MM.1S (cell line): ENCODE results near the gene FAM83F.

Source experiments
- DNase-seq: peaks from one replicate; pipeline ENCODE4 v3.0.0-alpha.2; 2015
- H2AFZ ChIP-seq: fragments of 300-600 bp; sonication (generic); 2 replicates; pipeline ENCODE4 v1.6.0; 2016; ENCODE audit warnings: antibody characterized with exemption, low read length
- H3F3A ChIP-seq: fragments of 300-600 bp; sonication (generic); 2 replicates; pipeline ENCODE4 v1.6.1; 2016; ENCODE audit warnings: mild to moderate bottlenecking, antibody characterized with exemption, low read length, moderate library complexity, mixed read lengths; ENCODE audit not compliant: insufficient read depth
- H3K27ac ChIP-seq: fragments of 300-600 bp; sonication (generic); 2 replicates; pipeline ENCODE4 v1.5.1; 2016; ENCODE audit warnings: mild to moderate bottlenecking, low read length
- H3K27me3 ChIP-seq: fragments of 300-600 bp; sonication (generic); replicated peaks from 2 replicates; pipeline ENCODE4 v1.6.0; 2016; ENCODE audit warnings: low read length; ENCODE audit not compliant: insufficient read depth
- H3K36me3 ChIP-seq: fragments of 300-600 bp; sonication (generic); replicated peaks from 2 replicates; pipeline ENCODE4 v1.6.1; 2016; ENCODE audit warnings: mild to moderate bottlenecking, low read length, mixed read lengths; ENCODE audit not compliant: insufficient read depth
- H3K4me1 ChIP-seq: fragments of 300-600 bp; sonication (generic); 2 replicates; pipeline ENCODE4 v1.6.1; 2016; ENCODE audit warnings: low read length, mixed read lengths
- H3K4me2 ChIP-seq: fragments of 300-600 bp; sonication (generic); 2 replicates; pipeline ENCODE4 v1.6.0; 2016; ENCODE audit warnings: low read depth, low read length
- H3K4me3 ChIP-seq: fragments of 300-600 bp; sonication (generic); 2 replicates; pipeline ENCODE4 v1.5.1; 2016; ENCODE audit warnings: low read length, mixed read lengths
- H3K79me2 ChIP-seq: fragments of 300-600 bp; sonication (generic); 2 replicates; pipeline ENCODE4 v1.6.1; 2016; ENCODE audit warnings: mixed run types, low read length, mixed read lengths
- H3K9ac ChIP-seq: fragments of 300-600 bp; sonication (generic); 2 replicates; pipeline ENCODE4 v1.6.1; 2016; ENCODE audit warnings: low read length, mixed read lengths
- H3K9me2 ChIP-seq: fragments of 300-600 bp; sonication (generic); replicated peaks from 2 replicates; pipeline ENCODE4 v1.6.1; 2016; ENCODE audit warnings: mild to moderate bottlenecking, low read length, mixed read lengths; ENCODE audit not compliant: insufficient read depth
- H3K9me3 ChIP-seq: fragments of 300-600 bp; sonication (generic); replicated peaks from 2 replicates; pipeline ENCODE4 v1.6.1; 2016; ENCODE audit warnings: mild to moderate bottlenecking, low read length, mixed read lengths; ENCODE audit not compliant: insufficient read depth
- H4K20me1 ChIP-seq: fragments of 300-600 bp; sonication (generic); 2 replicates; pipeline ENCODE4 v1.6.1; 2016; ENCODE audit warnings: mild to moderate bottlenecking, low read length, moderate library complexity, mixed read lengths; ENCODE audit not compliant: insufficient read depth
- EZH2 ChIP-seq: fragments of 300-600 bp; sonication (generic); optimal IDR thresholded peaks from 2 replicates; pipeline ENCODE3; 2017; ENCODE audit warnings: low read depth, mild to moderate bottlenecking, antibody characterized with exemption, low read length, mixed read lengths
- EZH2phosphoT487 ChIP-seq: fragments of 300-600 bp; sonication (generic); IDR thresholded peaks from 2 replicates; pipeline ENCODE4 v1.6.1; 2018; ENCODE audit warnings: antibody characterized with exemption, low read length
- TF ChIP-seq, protein P1 (sequence below): fragments of 300-600 bp; sonication (generic); IDR thresholded peaks from 2 replicates; pipeline ENCODE4 v1.5.1; 2016; ENCODE audit warnings: antibody characterized with exemption, low read length, mixed read lengths

FAM83F gene

DNA sequence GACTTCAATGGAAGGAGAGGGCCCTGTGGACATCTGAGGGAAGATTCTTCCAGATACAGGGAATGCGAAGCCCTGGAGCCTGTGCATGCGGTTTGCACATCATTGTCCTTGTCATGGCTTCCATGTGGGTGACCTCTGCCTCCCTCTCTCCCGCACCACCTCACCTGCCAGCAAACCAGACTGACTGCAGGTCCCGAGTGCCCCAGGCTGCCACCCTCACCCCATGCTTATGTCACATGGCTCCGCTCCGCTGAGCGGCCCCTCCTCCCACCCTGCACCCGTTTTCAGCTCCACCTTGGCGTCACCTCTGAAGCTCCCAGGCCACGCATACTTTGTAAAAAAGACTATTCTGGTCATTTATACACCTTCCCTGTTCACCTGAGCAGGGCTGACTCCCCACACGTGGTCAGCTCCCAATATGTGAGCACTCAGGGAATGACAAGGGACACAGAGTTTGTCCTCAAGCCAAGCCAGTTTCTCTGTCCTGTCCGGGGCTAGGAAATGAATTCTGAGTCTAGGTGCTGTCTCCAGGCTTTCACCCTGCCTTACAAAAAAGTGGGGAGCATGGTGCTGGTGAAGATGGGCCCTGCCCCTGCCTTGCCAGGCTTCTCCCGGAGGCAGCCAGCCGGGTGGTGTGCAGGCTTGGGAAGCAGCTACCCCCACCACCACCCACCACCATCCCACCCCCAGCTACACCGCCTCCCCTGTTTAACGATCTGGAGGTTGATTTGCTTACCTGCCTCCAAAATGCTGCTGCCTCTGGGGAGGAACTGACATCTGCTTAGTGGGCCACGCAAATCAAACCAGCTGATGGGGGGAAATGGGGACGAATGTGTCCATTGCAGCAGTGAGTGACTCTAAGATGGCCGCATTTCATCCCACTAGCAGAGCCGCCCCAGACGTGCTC, 32.7 kb downstream of the FAM83F start:
- Histone ChIP-seq H3K9me2 (no peaks in the 10 kb centered on the region), H3K79me2 (no peaks in the 10 kb centered on the region), H3K9me3 (no peaks in the 10 kb centered on the region), H3K4me3 (no peak overlapping the region), H3K9ac (no peak overlapping the region), H3K36me3 (no peaks in the 10 kb centered on the region), H3F3A (no peaks in the 10 kb centered on the region), H3K4me2 (no peak overlapping the region), H3K4me1 (no peaks in the 10 kb centered on the region), H2AFZ (no peak overlapping the region), H3K27ac (no peak overlapping the region), H4K20me1 (no peaks in the 10 kb centered on the region), H3K27me3 (no peaks in the 10 kb centered on the region; the same call in 1 of the 2 replicates)
- TF ChIP-seq EZH2 (no peak), EZH2phosphoT487 (no peak)
- TF ChIP-seq, protein P1, sequence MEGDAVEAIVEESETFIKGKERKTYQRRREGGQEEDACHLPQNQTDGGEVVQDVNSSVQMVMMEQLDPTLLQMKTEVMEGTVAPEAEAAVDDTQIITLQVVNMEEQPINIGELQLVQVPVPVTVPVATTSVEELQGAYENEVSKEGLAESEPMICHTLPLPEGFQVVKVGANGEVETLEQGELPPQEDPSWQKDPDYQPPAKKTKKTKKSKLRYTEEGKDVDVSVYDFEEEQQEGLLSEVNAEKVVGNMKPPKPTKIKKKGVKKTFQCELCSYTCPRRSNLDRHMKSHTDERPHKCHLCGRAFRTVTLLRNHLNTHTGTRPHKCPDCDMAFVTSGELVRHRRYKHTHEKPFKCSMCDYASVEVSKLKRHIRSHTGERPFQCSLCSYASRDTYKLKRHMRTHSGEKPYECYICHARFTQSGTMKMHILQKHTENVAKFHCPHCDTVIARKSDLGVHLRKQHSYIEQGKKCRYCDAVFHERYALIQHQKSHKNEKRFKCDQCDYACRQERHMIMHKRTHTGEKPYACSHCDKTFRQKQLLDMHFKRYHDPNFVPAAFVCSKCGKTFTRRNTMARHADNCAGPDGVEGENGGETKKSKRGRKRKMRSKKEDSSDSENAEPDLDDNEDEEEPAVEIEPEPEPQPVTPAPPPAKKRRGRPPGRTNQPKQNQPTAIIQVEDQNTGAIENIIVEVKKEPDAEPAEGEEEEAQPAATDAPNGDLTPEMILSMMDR: no peak
- no peak for DNase-seq

DNA sequence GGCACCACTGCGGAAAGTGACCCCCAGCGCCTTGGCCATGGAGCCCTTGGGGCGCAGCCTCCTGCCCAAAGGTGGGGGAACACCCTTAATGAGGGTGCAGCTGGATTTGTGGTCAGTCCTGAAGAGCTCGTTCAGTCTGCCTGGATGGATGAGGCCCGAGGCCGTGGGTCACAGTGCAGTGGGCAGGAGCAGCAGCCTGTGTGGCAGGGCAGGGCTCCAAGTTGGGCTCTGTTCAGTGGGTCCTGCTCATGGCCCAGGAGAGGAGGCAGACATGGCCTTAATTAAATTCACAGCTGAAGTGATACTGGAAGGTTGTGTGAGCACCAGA, 33.3 kb downstream of the FAM83F start:
- no peak overlapping the region for H2AFZ ChIP-seq

DNA sequence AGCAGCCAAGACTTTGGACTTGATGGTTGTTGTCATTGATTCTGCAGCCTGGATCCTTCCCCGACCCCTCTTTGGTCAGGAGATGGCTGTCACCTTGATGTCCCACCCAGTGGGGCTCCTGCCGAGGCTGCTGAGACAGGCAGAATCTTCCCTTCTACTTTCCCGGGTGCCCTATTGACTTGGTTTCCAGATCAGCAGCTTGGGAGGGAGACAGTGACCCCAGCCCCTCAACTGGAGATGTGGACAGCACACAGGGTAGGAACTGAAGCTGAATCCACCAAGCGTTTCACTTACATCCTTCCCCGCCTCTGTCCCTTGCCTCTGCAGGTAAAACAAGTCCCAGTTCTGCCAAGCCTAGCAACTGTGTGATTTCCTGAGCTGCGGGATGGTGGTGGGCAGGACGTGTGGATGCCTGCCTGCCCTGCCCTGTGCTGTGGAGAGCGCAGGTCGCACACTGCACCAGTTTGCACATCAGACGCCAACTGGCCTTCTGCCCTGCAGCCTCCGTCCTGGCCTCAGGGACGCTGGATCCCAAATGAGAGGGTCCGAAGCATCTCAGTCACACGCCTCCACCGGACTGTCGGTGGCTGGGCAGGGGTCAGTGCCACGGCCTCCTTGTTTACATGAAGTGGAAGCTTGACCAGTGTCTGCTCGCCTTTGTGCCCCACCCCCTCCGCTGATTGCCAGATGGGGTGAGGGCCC, 34.6 kb downstream of the FAM83F start:
- H3K9me3 ChIP-seq: no peaks in the 10 kb centered on the region
- H3K9ac ChIP-seq: no peak overlapping the region
- no peak for DNase-seq
- H2AFZ ChIP-seq: no peak overlapping the region
- H3K27me3 ChIP-seq: no peaks in the 10 kb centered on the region; the same call in 1 of the 2 replicates
- no peak overlapping the region for H3K4me2 ChIP-seq
- no peak overlapping the region for H3K4me3 ChIP-seq
- TF ChIP-seq, protein P1: no peak
- TF ChIP-seq EZH2 (no peak), EZH2phosphoT487 (no peak)
- H3K27ac ChIP-seq: no peak overlapping the region
- no peaks in the 10 kb centered on the region for H3K4me1 ChIP-seq
- H4K20me1 ChIP-seq: no peaks in the 10 kb centered on the region
- H3F3A ChIP-seq: no peaks in the 10 kb centered on the region
- H3K9me2 ChIP-seq: no peaks in the 10 kb centered on the region
- H3K79me2 ChIP-seq: no peaks in the 10 kb centered on the region
- H3K36me3 ChIP-seq: no peaks in the 10 kb centered on the region

More for the DNA sequence above, 33.3 kb downstream of the FAM83F start:
- H3K9me3 ChIP-seq: no peaks in the 10 kb centered on the region
- no peak overlapping the region for H3K27ac ChIP-seq
- no peak for DNase-seq
- H3K27me3 ChIP-seq: no peaks in the 10 kb centered on the region; the same call in 1 of the 2 replicates
- no peaks in the 10 kb centered on the region for H3K36me3 ChIP-seq
- TF ChIP-seq EZH2 (no peak), EZH2phosphoT487 (no peak)
- TF ChIP-seq, protein P1: no peak
- no peaks in the 10 kb centered on the region for H3F3A ChIP-seq
- no peaks in the 10 kb centered on the region for H3K9me2 ChIP-seq
- no peaks in the 10 kb centered on the region for H3K4me1 ChIP-seq
- no peak overlapping the region for H3K4me3 ChIP-seq
- H3K79me2 ChIP-seq: no peaks in the 10 kb centered on the region
- H3K9ac ChIP-seq: no peak overlapping the region
- H3K4me2 ChIP-seq: no peak overlapping the region
- H4K20me1 ChIP-seq: no peaks in the 10 kb centered on the region
